Measurements from ENCODE around the gene KDM1B.

- no peak for TF ChIP-seq CTCF (tag by site-specific recombination; IDR thresholded peaks at IDR 0.05)
- TF ChIP-seq ZNF580 (tag by site-specific recombination; IDR thresholded peaks at IDR 0.05), result no peak
- no peak for TF ChIP-seq YY2 (tag by site-specific recombination; IDR thresholded peaks at IDR 0.05)
- no peak for TF ChIP-seq ZNF274 (IDR thresholded peaks at IDR 0.05; ENCODE audit: low read length)
- no peak for TF ChIP-seq ZNF274 (tag by site-specific recombination; IDR thresholded peaks at IDR 0.05; ENCODE audit: borderline replicate concordance)
- TF ChIP-seq ZNF398 (tag by site-specific recombination; IDR thresholded peaks at IDR 0.05), result no peak
- no peak for TF ChIP-seq ZNF621 (tag by site-specific recombination; IDR thresholded peaks at IDR 0.05)
- no peak for TF ChIP-seq KLF1 (tag by site-specific recombination; IDR thresholded peaks at IDR 0.05)
- no peak for TF ChIP-seq REST (tag by site-specific recombination; IDR thresholded peaks at IDR 0.05)
- no peak for TF ChIP-seq HOXC10 (CRISPR knock-in tag; IDR thresholded peaks at IDR 0.05)
- TF ChIP-seq HOXA7 (CRISPR knock-in tag; IDR thresholded peaks at IDR 0.05; ENCODE audit: borderline replicate concordance), result no peak
- no peak for TF ChIP-seq TCF7L2 (IDR thresholded peaks at IDR 0.05; ENCODE audit: borderline replicate concordance, low read depth, low read length)
- TF ChIP-seq ZBTB7A (tag by site-specific recombination; IDR thresholded peaks at IDR 0.05; ENCODE audit: low read depth), result no peak
Observed at GRCh38 chr6:18234564-18234963, 79.3 kb downstream of the KDM1B start.
